K562 (cell line): ENCODE data around the gene MRPS15. TPM values are rescaled to one million over a fixed set of nuclear protein-coding genes. Genes with fewer than 3 reads are reported as not detected.

Source experiments
- ATAC-seq: fragments of 200-7000 bp; cut with Tn5 transposase; 3 replicates; pipeline ENCODE4 v1.9.1; 2020; ENCODE audit warnings: moderate library complexity
- BruUV-seq: library from RNA; stranded (reverse); fragments of 400-500 nt; replicated peaks from 2 replicates; lab custom pipeline; 2021; lab: Mats Ljungman, UMichigan
- CTCF ChIA-PET: fragments of 300-600 bp; formaldehyde crosslinking; extraction: SDS; loops from one replicate; lab custom pipeline; 2021; ENCODE audit warnings: low intra/inter-chr PET ratio; lab: Yijun Ruan, JAX
- POLR2A ChIA-PET: fragments of 300-600, 350-650 bp; sonication (Branson Sonifier 250); formaldehyde crosslinking; extraction: SDS; loops from one replicate; lab custom pipeline; 2021; ENCODE audit warnings: antibody characterized with exemption, inconsistent platforms; lab: Yijun Ruan, JAX
- DNase-seq, 4 experiments: peaks; one replicate each; pipeline versions ENCODE4 v3.0.0 to v3.0.0-alpha.2; 2011 to 2018; ENCODE audit warnings: low spot score in 3 of 4, mixed read lengths in 3 of 4; ENCODE audit errors: extremely low read depth in 1 of 4
- FAIRE-seq: peaks from 2 replicates; lab custom pipeline; 2011; peaks lifted over from hg19 to GRCh38; lab: Jason Lieb, UNC
- H2AFZ ChIP-seq: 2 replicates; pipeline ENCODE4 v1.6.0; 2011; ENCODE audit warnings: low read depth, low read length, control low read depth, inconsistent platforms
- H3K27ac ChIP-seq: fragments of 200-600 bp; 3 replicates; pipeline ENCODE4 v1.8.0; 2011; ENCODE audit warnings: low read depth, mild to moderate bottlenecking, control low read depth, inconsistent platforms, low read length, moderate library complexity, mixed read lengths; ENCODE audit errors: extremely low read depth
- H3K27me3 ChIP-seq, 2 experiments: fragments of 300-600 bp in 1 of 2; 2 replicates in 1 of 2; 3 replicates in 1 of 2; pipeline versions ENCODE4 v1.6.0 to v1.8.0; 2011; ENCODE audit warnings: inconsistent platforms in 2 of 2, low read length in 2 of 2, mild to moderate bottlenecking in 1 of 2, mixed read lengths in 1 of 2, moderate library complexity in 1 of 2; ENCODE audit not compliant: control insufficient read depth in 2 of 2, insufficient read depth in 2 of 2
- H3K36me3 ChIP-seq: fragments of 300-600 bp; 3 replicates; pipeline ENCODE4 v1.8.0; 2011; ENCODE audit warnings: mild to moderate bottlenecking, low read length, inconsistent platforms; ENCODE audit not compliant: control insufficient read depth, insufficient read depth
- H3K4me1 ChIP-seq, 2 experiments: fragments of 200-600 bp in 1 of 2; replicated peaks in 1 of 2; 2 replicates in 1 of 2; 3 replicates in 1 of 2; pipeline versions ENCODE4 v1.5.1 to v1.8.0; 2011; ENCODE audit warnings: inconsistent platforms in 2 of 2, low read length in 2 of 2, mild to moderate bottlenecking in 1 of 2, mixed read lengths in 1 of 2, moderate library complexity in 1 of 2; ENCODE audit not compliant: control insufficient read depth in 2 of 2, insufficient read depth in 2 of 2
- H3K4me2 ChIP-seq: 2 replicates; pipeline ENCODE4 v1.6.1; 2011; ENCODE audit warnings: low read length, control low read depth, inconsistent platforms, mixed read lengths; ENCODE audit not compliant: insufficient read depth
- H3K4me3 ChIP-seq: fragments of 200-600 bp; sonication (generic), shearing (Covaris generic); 2 replicates; pipeline ENCODE4 v1.5.1; 2016; ENCODE audit warnings: control low read depth, inconsistent platforms
- H3K79me2 ChIP-seq: fragments of 200-600 bp; 3 replicates; pipeline ENCODE4 v1.8.0; 2011; ENCODE audit warnings: low read length, inconsistent platforms; ENCODE audit not compliant: control insufficient read depth, insufficient read depth
- H3K9ac ChIP-seq, 2 experiments: 2 replicates each; pipeline versions ENCODE4 v1.6.0 to v1.6.1; 2011; ENCODE audit warnings: low read depth in 2 of 2, low read length in 2 of 2, control low read depth in 1 of 2, inconsistent platforms in 1 of 2, mild to moderate bottlenecking in 1 of 2, mixed read lengths in 1 of 2; ENCODE audit not compliant: insufficient read depth in 1 of 2
- H3K9me1 ChIP-seq: one replicate; pipeline ENCODE4 v1.6.0; 2011; ENCODE audit warnings: inconsistent platforms, mild to moderate bottlenecking, low read length, moderate library complexity; ENCODE audit not compliant: control insufficient read depth, insufficient read depth
- H3K9me3 ChIP-seq: replicated peaks from 2 replicates; pipeline ENCODE4 v1.5.1; 2011; ENCODE audit warnings: low read depth, low read length, inconsistent platforms; ENCODE audit not compliant: control insufficient read depth, insufficient read depth
- H4K20me1 ChIP-seq: replicated peaks from 2 replicates; pipeline ENCODE4 v1.6.1; 2011; ENCODE audit warnings: low read length, inconsistent platforms, mixed read lengths; ENCODE audit not compliant: control insufficient read depth, insufficient read depth
- BRF2 ChIP-seq: IDR thresholded peaks from 3 replicates; pipeline ENCODE4 v1.6.1; 2011; ENCODE audit warnings: borderline replicate concordance, mild to moderate bottlenecking; ENCODE audit not compliant: insufficient read length, insufficient read depth
- CHD2 ChIP-seq: IDR thresholded peaks from 2 replicates; pipeline ENCODE4 v1.6.1; 2011; ENCODE audit warnings: low read depth, low read length
- E2F4 ChIP-seq: sonication (generic); formaldehyde crosslinking; IDR thresholded peaks from 2 replicates; pipeline ENCODE4 v1.8.0; 2022; ENCODE audit warnings: mild to moderate bottlenecking, low read depth, missing genetic modification reagents
- NFXL1 ChIP-seq: fragments of 450-650 bp; formaldehyde crosslinking; IDR thresholded peaks from 2 replicates; pipeline ENCODE4 v1.4.0; 2021; ENCODE audit warnings: mild to moderate bottlenecking
- PKNOX1 ChIP-seq: fragments of 450-650 bp; IDR thresholded peaks from 2 replicates; pipeline ENCODE4 v1.6.1; 2016
- POLR3A ChIP-seq: IDR thresholded peaks from 2 replicates; pipeline ENCODE4 v1.6.1; 2011; ENCODE audit warnings: borderline replicate concordance, mild to moderate bottlenecking, moderate library complexity; ENCODE audit not compliant: insufficient read length, insufficient read depth; ENCODE audit errors: extremely low read depth
- PTRF ChIP-seq: fragments of 450-650 bp; IDR thresholded peaks from 2 replicates; pipeline ENCODE4 v1.6.1; 2016; ENCODE audit warnings: mild to moderate bottlenecking, missing genetic modification characterization, missing compliant biosample characterization
- RBFOX2 ChIP-seq: fragments of 200-400 bp; formaldehyde crosslinking; IDR thresholded peaks from 2 replicates; pipeline ENCODE4 v1.6.1; 2017; ENCODE audit warnings: low read depth, mild to moderate bottlenecking, low read length, moderate library complexity
- RBM17 ChIP-seq: fragments of 200-400 bp; formaldehyde crosslinking; IDR thresholded peaks from 2 replicates; pipeline ENCODE4 v1.6.1; 2017; ENCODE audit warnings: low read depth, mild to moderate bottlenecking, low read length, borderline replicate concordance
- SAP30 ChIP-seq: fragments of 200-600 bp; sonication (generic); IDR thresholded peaks from 2 replicates; pipeline ENCODE4 v1.6.1; 2012; ENCODE audit warnings: borderline replicate concordance, low read depth, mild to moderate bottlenecking, moderate library complexity, low read length, control low read depth, inconsistent platforms; ENCODE audit not compliant: insufficient read depth, poor library complexity, severe bottlenecking
- SIX5 ChIP-seq, 2 experiments: IDR thresholded peaks; 2 replicates each; pipeline ENCODE4 v1.6.1; 2011; ENCODE audit warnings: low read length in 2 of 2, borderline replicate concordance in 1 of 2, low read depth in 1 of 2, mild to moderate bottlenecking in 1 of 2, moderate library complexity in 1 of 2; ENCODE audit not compliant: insufficient read depth in 1 of 2
- ZNF277 ChIP-seq: fragments of 250-450 bp; sonication (Bioruptor Pico); IDR thresholded peaks from 2 replicates; pipeline ENCODE4 v1.8.0; 2022; ENCODE audit warnings: inconsistent platforms, mild to moderate bottlenecking, moderate library complexity, borderline replicate concordance
- WGBS: fragments of 100-300 bp; shearing (Covaris generic); methylation state at CpG from one replicate; pipeline ENCODE4 v1.1.6; 2016; ENCODE audit warnings: low coverage, mixed read lengths; ENCODE audit not compliant: insufficient coverage; ENCODE audit errors: missing lambda C conversion rate; 5-methylcytosine and 5-hydroxymethylcytosine counted together
- in situ Hi-C: fragments of 300-500 bp; cut with MboI; formaldehyde crosslinking; loops from 4 replicates; pipeline ENCODE4 v1.15.0; 2018; ENCODE audit warnings: inconsistent platforms, mixed read lengths
- intact Hi-C: fragments of 100-400 bp; cut with micrococcal nuclease; formaldehyde crosslinking; loops from 2 replicates; pipeline ENCODE4 v1.14.2; 2022
- polyA plus RNA-seq, 8 experiments: library from polyadenylated mRNA; depleted of rRNA in 4 of 8; stranded (reverse) in 5 of 8; unstranded in 3 of 8; fragments of >200 nt; fragmentation: Nextera tagmentation in 2 of 8; fragmentation: Illumina TruSeq in 1 of 8; extraction: Ambion mirVana in 2 of 8; extraction: Trizol in 1 of 8; gene quantifications; 2 replicates each; pipeline versions ENCODE4 v1.2.1 to v1.2.3, GENCODE V29; 2011 to 2014; ENCODE audit warnings: inconsistent platforms in 1 of 8, missing spikeins in 1 of 8
- total RNA-seq, 7 experiments: library from RNA; depleted of rRNA in 6 of 7; stranded (reverse); fragments of >200 nt in 6 of 7; fragmentation: Illumina TruSeq in 2 of 7; extraction: Trizol in 2 of 7; gene quantifications; 2 replicates each; pipeline versions ENCODE4 v1.2.1 to v1.2.3, GENCODE V29; 2011 to 2021; ENCODE audit warnings: low replicate concordance in 1 of 7

Gene MRPS15
- total and polyA plus RNA-seq, 9 of the 15 experiments (the other 6 are each of a cell fraction or from before 2014, with no cell fraction given), result 62.9 to 286 (median 149) TPM

DNA sequence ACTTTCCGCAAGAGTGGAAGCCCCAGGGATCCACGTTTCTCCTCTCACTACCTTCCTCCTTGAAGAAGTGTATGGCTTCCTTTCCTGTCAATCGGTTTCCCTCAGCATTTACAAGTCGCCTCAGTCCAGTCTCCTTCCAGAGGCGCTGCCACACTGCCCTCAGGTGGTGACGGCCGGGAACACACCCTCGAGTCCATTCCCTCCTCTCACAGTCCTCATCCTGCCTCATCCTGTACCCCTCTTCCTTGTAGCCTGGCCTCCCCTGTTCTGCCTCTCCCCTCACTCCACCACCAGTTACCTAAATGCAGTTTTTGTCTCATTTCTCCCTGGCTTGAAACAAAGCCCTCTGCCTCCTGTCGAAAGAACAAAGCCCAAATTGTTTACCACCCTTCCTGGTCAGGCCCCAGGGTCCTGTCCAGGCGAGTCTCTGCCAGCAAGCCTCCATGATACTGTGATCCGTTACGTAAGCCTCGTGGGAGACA, 43.3 kb downstream of the MRPS15 start (continued):
- TF ChIP-seq RBFOX2, result no peak
- TF ChIP-seq, all 486 proteins: peak for 59

GRCh38 chr1:36420409-36420808, 43.8 kb downstream of the MRPS15 start:
- no peak for DNase-seq
- Histone ChIP-seq H3K36me3 (no peaks in the 10 kb centered on the region), H3K79me2 (no peaks in the 10 kb centered on the region), H3K9me3 (no peaks in the 10 kb centered on the region), H2AFZ (peak overlapping the region; percentile 58), H3K9me1 (no peaks in the 10 kb centered on the region), H3K9ac (no peak overlapping the region), H3K27ac (no peak overlapping the region), H3K4me1 (peaks cover 0 to 3% of the 10 kb centered on the region in 2 experiments; a peak in 2 of 5 replicates), H3K4me3 (no peak overlapping the region), H3K27me3 (no peaks in the 10 kb centered on the region), H3K4me2 (no peak overlapping the region), H4K20me1 (no peaks in the 10 kb centered on the region)
- no TSS peak for BruUV-seq
- in situ Hi-C loops, result loop anchor here (5.0 kb wide), 2 partner anchors 73 to 318 kb away; no protein-coding TSS in a partner anchor
- 47% methylated on average over 5 of the region's 5 CpGs for WGBS
- intact Hi-C loops, result loop anchor here (1.0 to 10.0 kb wide), 6 partner anchors 52 to 320 kb away; partner anchors contain the start of gene TRAPPC3
- ChIA-PET CTCF (interaction anchor here (1.1 to 3.0 kb wide), 4 partner anchors 65 to 320 kb away, joined by 3 to 27 read pairs (median 17); no protein-coding TSS in a partner anchor), POLR2A (interaction anchor here (0.6 to 1.3 kb wide), 4 partner anchors 13 to 306 kb away, joined by 3 to 4 read pairs (median 3); partner anchors contain the start of gene MRPS15)
- FAIRE-seq, result no peak
- ATAC-seq, result no peak
- TF ChIP-seq SAP30 (no peak), PTRF (no peak), PKNOX1 (no peak), ZNF277 (no peak), POLR3A (no peak), CHD2 (no peak), RBM17 (no peak), E2F4 (CRISPR knock-in tag) (no peak), BRF2 (no peak), NFXL1 (CRISPR knock-in tag) (no peak), SIX5 (IDR thresholded peaks at IDR 0.05; ENCODE audit: borderline replicate concordance in 1 of 2, insufficient read depth in 1 of 2, low read depth in 1 of 2, low read length in 2 of 2) (no peak)
